ENCODE data around the gene DUSP1.

DNA sequence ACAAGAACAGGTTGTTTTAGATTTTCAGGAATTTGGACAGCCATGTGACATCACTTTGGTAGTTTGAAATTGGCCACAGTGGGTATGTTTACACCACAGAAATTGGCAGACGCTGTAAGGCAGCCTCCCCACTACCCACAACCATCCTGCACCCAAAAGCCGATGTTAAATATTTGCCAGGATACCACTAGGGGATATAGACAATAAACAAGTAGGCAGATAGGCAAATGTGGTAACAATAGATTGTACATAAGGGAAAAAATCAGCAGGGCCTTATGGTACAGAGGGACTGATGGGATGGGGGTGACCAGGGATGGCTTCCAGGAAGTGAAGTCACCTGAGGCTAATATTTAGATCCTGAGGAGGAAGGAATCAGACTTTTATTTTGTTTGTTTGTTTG, 31.1 kb upstream of the DUSP1 start:
- TF ChIP-seq, protein P1, sequence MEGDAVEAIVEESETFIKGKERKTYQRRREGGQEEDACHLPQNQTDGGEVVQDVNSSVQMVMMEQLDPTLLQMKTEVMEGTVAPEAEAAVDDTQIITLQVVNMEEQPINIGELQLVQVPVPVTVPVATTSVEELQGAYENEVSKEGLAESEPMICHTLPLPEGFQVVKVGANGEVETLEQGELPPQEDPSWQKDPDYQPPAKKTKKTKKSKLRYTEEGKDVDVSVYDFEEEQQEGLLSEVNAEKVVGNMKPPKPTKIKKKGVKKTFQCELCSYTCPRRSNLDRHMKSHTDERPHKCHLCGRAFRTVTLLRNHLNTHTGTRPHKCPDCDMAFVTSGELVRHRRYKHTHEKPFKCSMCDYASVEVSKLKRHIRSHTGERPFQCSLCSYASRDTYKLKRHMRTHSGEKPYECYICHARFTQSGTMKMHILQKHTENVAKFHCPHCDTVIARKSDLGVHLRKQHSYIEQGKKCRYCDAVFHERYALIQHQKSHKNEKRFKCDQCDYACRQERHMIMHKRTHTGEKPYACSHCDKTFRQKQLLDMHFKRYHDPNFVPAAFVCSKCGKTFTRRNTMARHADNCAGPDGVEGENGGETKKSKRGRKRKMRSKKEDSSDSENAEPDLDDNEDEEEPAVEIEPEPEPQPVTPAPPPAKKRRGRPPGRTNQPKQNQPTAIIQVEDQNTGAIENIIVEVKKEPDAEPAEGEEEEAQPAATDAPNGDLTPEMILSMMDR (IDR thresholded peaks at IDR 0.05): no peak
- no peak for TF ChIP-seq POLR2AphosphoS5 (IDR thresholded peaks at IDR 0.05)
